WTC11 (cell line): ENCODE measurements around the gene NEK4. TPM values are rescaled to one million over a fixed set of nuclear protein-coding genes. Genes with fewer than 3 reads are reported as not detected.

Source experiments
- ATAC-seq: fragments of 200-7000 bp; cut with Tn5 transposase; 2 replicates; pipeline ENCODE4 v1.10.0; 2021; ENCODE audit warnings: mild to moderate bottlenecking, moderate library complexity
- CTCF ChIA-PET: fragments of 300-600 bp; sonication (Branson Sonifier 250); formaldehyde crosslinking; loops from one replicate; lab custom pipeline; 2021; ENCODE audit warnings: antibody characterized with exemption; lab: Charles Lee
- POLR2A ChIA-PET: fragments of 350-600 bp; sonication (Branson Sonifier 250); formaldehyde crosslinking; loops from one replicate; lab custom pipeline; 2021; ENCODE audit warnings: antibody characterized with exemption; lab: Charles Lee
- DNase-seq: peaks from one replicate; pipeline ENCODE4 v3.0.0; 2021; ENCODE audit warnings: low spot score
- H3K27ac Mint-ChIP-seq: 2 replicates; pipeline ENCODE4 v1.8.0; 2021; ENCODE audit warnings: mixed read lengths
- H3K27me3 Mint-ChIP-seq: 2 replicates; pipeline ENCODE4 v1.8.0; 2021; ENCODE audit warnings: low read depth, mild to moderate bottlenecking, moderate library complexity, mixed read lengths
- H3K36me3 Mint-ChIP-seq: 2 replicates; pipeline ENCODE4 v1.8.0; 2021; ENCODE audit warnings: mixed read lengths
- H3K4me1 Mint-ChIP-seq: 2 replicates; pipeline ENCODE4 v1.8.0; 2022; ENCODE audit warnings: mixed read lengths
- H3K4me3 Mint-ChIP-seq: 2 replicates; pipeline ENCODE4 v1.8.0; 2021; ENCODE audit warnings: mild to moderate bottlenecking, moderate library complexity, mixed read lengths
- H3K9me3 Mint-ChIP-seq: 2 replicates; pipeline ENCODE4 v1.8.0; 2021; ENCODE audit warnings: mixed read lengths
- AR ChIP-seq: fragments of 250-450 bp; sonication (Bioruptor Pico); IDR thresholded peaks from 2 replicates; pipeline ENCODE4 v1.9.0; 2021; ENCODE audit warnings: mild to moderate bottlenecking
- CTCF ChIP-seq: fragments of 200-600 bp; IDR thresholded peaks from 2 replicates; pipeline ENCODE4 v1.8.0; 2022; ENCODE audit warnings: antibody characterized with exemption
- ELF4 ChIP-seq: sonication (generic); formaldehyde crosslinking; IDR thresholded peaks from 2 replicates; pipeline ENCODE4 v1.8.1; 2022; ENCODE audit warnings: low read depth, mild to moderate bottlenecking, moderate library complexity, missing genetic modification reagents
- EMX1 ChIP-seq: fragments of 250-450 bp; sonication (Bioruptor Pico); IDR thresholded peaks from 2 replicates; pipeline ENCODE4 v1.8.0; 2021; ENCODE audit warnings: mild to moderate bottlenecking
- MXD4 ChIP-seq: fragments of 250-450 bp; sonication (Bioruptor Pico); IDR thresholded peaks from 2 replicates; pipeline ENCODE4 v1.8.0; 2021; ENCODE audit warnings: mild to moderate bottlenecking, moderate library complexity, borderline replicate concordance
- NFYB ChIP-seq: sonication (generic); formaldehyde crosslinking; conservative IDR thresholded peaks from 2 replicates; pipeline ENCODE4 v1.8.0; 2022; ENCODE audit warnings: low read depth, missing genetic modification reagents
- NR3C1 ChIP-seq: sonication (generic); formaldehyde crosslinking; conservative IDR thresholded peaks from 2 replicates; pipeline ENCODE4 v1.8.1; 2023; ENCODE audit warnings: low read depth, mild to moderate bottlenecking, missing genetic modification reagents
- PRRX2 ChIP-seq: fragments of 250-450 bp; sonication (Bioruptor Pico); IDR thresholded peaks from 2 replicates; pipeline ENCODE4 v1.8.0; 2021; ENCODE audit warnings: mild to moderate bottlenecking
- RELA ChIP-seq: sonication (generic); formaldehyde crosslinking; IDR thresholded peaks from 2 replicates; pipeline ENCODE4 v1.8.1; 2022; ENCODE audit warnings: missing genetic modification reagents, mild to moderate bottlenecking, borderline replicate concordance
- SP1 ChIP-seq: sonication (generic); formaldehyde crosslinking; conservative IDR thresholded peaks from 2 replicates; pipeline ENCODE4 v1.8.1; 2022; ENCODE audit warnings: missing genetic modification reagents
- TCF7 ChIP-seq: sonication (generic); formaldehyde crosslinking; IDR thresholded peaks from 2 replicates; pipeline ENCODE4 v1.8.0; 2022; ENCODE audit warnings: mild to moderate bottlenecking, low read depth, missing genetic modification reagents, moderate library complexity
- TP53 ChIP-seq: sonication (generic); formaldehyde crosslinking; IDR thresholded peaks from 2 replicates; pipeline ENCODE4 v1.8.1; 2023; ENCODE audit warnings: mild to moderate bottlenecking, missing genetic modification reagents
- ZNF416 ChIP-seq: fragments of 250-450 bp; sonication (Bioruptor Pico); IDR thresholded peaks from 2 replicates; pipeline ENCODE4 v1.9.0; 2021; ENCODE audit warnings: mild to moderate bottlenecking, inconsistent platforms
- ZNF423 ChIP-seq: fragments of 250-450 bp; sonication (Bioruptor Pico); IDR thresholded peaks from 2 replicates; pipeline ENCODE4 v2.1.2; 2022; ENCODE audit warnings: mild to moderate bottlenecking, moderate library complexity
- ZNF425 ChIP-seq: fragments of 250-450 bp; sonication (Bioruptor Pico); conservative IDR thresholded peaks from 2 replicates; pipeline ENCODE4 v1.9.0; 2021; ENCODE audit warnings: mild to moderate bottlenecking
- total RNA-seq: library from RNA; stranded (reverse); gene quantifications from 3 replicates; pipeline ENCODE4 v1.2.3, GENCODE V29; 2021

NEK4 gene
- total RNA-seq, 1 experiment from 2014 or later, result 31.4 TPM

GRCh38 chr3:52801839-52802238 is 31.1 kb upstream of the NEK4 start (continued):
- TF ChIP-seq MXD4 (CRISPR knock-in tag) (no peak), ZNF425 (CRISPR knock-in tag) (no peak)

DNA sequence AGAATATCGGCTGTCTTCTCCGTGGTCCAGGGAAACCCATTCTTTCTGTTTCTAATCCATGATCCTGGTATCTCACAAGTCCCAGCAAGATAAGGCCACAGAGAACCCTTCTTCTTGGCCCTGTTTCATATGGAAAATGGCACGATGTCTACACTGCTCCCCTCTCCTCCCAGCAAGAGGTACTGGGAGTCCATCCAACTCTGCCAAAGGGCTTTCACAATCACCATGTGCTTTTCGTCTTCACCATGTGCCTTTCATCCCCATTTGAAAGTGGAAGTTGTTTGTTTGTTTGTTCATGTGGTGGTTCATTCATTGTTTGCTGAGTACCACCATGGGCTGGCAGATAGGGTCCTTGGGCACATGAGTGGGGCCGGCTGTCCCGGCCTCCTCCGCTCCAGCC is 29.3 kb upstream of the NEK4 start:
- DNase-seq (no peak), ATAC-seq (no peak)
- ChIA-PET CTCF (interaction anchor here (0.7 to 3.6 kb wide), 9 partner anchors 8 to 85 kb away, joined by 3 to 61 read pairs (median 17); partner anchors contain the start of gene NEK4), POLR2A (no interaction called here)
- Mint-ChIP-seq H3K4me3 (no peak overlapping the region), H3K27ac (no peak overlapping the region), H3K27me3 (no peaks in the 10 kb centered on the region; the same call in 1 of the 2 replicates), H3K9me3 (no peaks in the 10 kb centered on the region), H3K4me1 (no peaks in the 10 kb centered on the region), H3K36me3 (no peaks in the 10 kb centered on the region)
- TF ChIP-seq AR (CRISPR knock-in tag) (no peak), PRRX2 (CRISPR knock-in tag) (no peak), NR3C1 (CRISPR knock-in tag) (no peak), ELF4 (CRISPR knock-in tag) (no peak), ZNF416 (CRISPR knock-in tag) (no peak), NFYB (CRISPR knock-in tag) (no peak), EMX1 (CRISPR knock-in tag) (no peak)

DNA sequence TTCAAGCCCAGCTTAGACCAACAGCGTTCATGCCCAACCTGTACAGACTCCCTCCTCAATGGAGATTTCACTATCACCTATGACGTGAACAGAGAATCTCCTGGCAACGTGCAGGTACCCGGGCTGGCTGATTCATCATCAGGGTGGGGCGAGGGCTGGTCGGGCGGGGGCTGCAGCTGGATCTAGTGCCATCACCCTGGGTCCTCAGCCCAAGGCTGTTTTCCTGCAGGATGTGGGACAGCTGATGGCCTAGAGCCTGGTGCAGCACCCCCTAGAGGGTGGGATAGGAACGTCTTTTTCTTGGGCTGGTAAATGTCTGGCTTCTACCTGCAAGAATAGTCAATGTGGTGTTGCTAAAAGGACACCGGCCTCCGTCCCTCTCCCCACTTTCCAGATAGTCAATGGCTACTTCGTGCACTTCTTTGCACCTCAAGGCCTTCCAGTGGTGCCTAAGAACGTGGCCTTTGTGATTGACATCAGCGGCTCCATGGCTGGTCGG is 28.3 kb upstream of the NEK4 start:
- no peak overlapping the region for H3K4me3 Mint-ChIP-seq
- DNase-seq (peak; percentile 79), ATAC-seq (peak; percentile 94)
- CTCF ChIA-PET, result interaction anchor here (0.5 to 3.6 kb wide), 32 partner anchors 9 to 546 kb away, joined by 3 to 61 read pairs (median 3); partner anchors contain the start of genes MUSTN1 and NEK4
- TF ChIP-seq CTCF, result peak; percentile 64
- TF ChIP-seq TCF7 (CRISPR knock-in tag), result no peak
- H3K9me3 Mint-ChIP-seq, result no peaks in the 10 kb centered on the region
- no peak overlapping the region for H3K27ac Mint-ChIP-seq
- H3K4me1 Mint-ChIP-seq, result no peaks in the 10 kb centered on the region
- H3K36me3 Mint-ChIP-seq, result no peaks in the 10 kb centered on the region
- H3K27me3 Mint-ChIP-seq, result no peaks in the 10 kb centered on the region; the same call in 1 of the 2 replicates
- POLR2A ChIA-PET, result interaction anchor here (0.7 kb wide), 1 partner anchor 8 kb away, joined by 3 read pairs; no protein-coding TSS in a partner anchor

GRCh38 chr3:52798376-52798977 is 27.7 kb upstream of the NEK4 start:
- no peaks in the 10 kb centered on the region for H3K36me3 Mint-ChIP-seq
- no peaks in the 10 kb centered on the region for H3K9me3 Mint-ChIP-seq
- ATAC-seq, result no peak; the same call in 1 of the 2 replicates
- no peak overlapping the region for H3K4me3 Mint-ChIP-seq
- POLR2A ChIA-PET, result interaction anchor here (0.7 kb wide), 1 partner anchor 8 kb away, joined by 3 read pairs; no protein-coding TSS in a partner anchor
- TF ChIP-seq SP1 (CRISPR knock-in tag) (no peak), ZNF423 (CRISPR knock-in tag) (no peak), TP53 (CRISPR knock-in tag) (no peak), RELA (no peak)
- H3K27ac Mint-ChIP-seq, result no peak overlapping the region
- H3K27me3 Mint-ChIP-seq, result no peaks in the 10 kb centered on the region; the same call in 1 of the 2 replicates
- CTCF ChIA-PET, result interaction anchor here (0.5 to 3.6 kb wide), 32 partner anchors 10 to 547 kb away, joined by 3 to 61 read pairs (median 3); partner anchors contain the start of genes MUSTN1 and NEK4
- DNase-seq, result no peak
- H3K4me1 Mint-ChIP-seq, result no peaks in the 10 kb centered on the region
